Activated T-cell treated with anti-CD3 and anti-CD28 coated beads, Interleukin-2, amount 50 U/mL, for 4 hours (primary cell): Measurements from ENCODE around the gene PCDHGA1. TPM values are rescaled to one million over a fixed set of nuclear protein-coding genes. Genes with fewer than 3 reads are reported as not detected.
"Not testable (repeated sequence)": the region's sequence is repeated elsewhere in the genome, so short reads cannot be mapped to it uniquely, and the experiment has no call there.

ENCODE experiments used
- ATAC-seq, 2 donors: fragments of 200-7000 bp; cut with Tn5 transposase; one replicate each; pipeline ENCODE4 v1.10.0; 2021
- DNase-seq: peaks from one replicate; pipeline ENCODE4 v3.0.0-alpha.2; 2020
- H3K27me3 Mint-ChIP-seq: one replicate; pipeline ENCODE4 v1.8.0; 2021; ENCODE audit warnings: low read depth, mixed read lengths
- H3K36me3 Mint-ChIP-seq: one replicate; pipeline ENCODE4 v1.8.0; 2022; ENCODE audit warnings: mixed read lengths; ENCODE audit not compliant: insufficient read depth
- H3K4me1 Mint-ChIP-seq: one replicate; pipeline ENCODE4 v1.8.0; 2021; ENCODE audit warnings: low read depth, mixed read lengths
- H3K4me3 Mint-ChIP-seq: one replicate; pipeline ENCODE4 v1.8.0; 2021; ENCODE audit warnings: mild to moderate bottlenecking, moderate library complexity, mixed read lengths
- H3K9me3 Mint-ChIP-seq: one replicate; pipeline ENCODE4 v1.8.0; 2021; ENCODE audit warnings: mixed read lengths
- total RNA-seq, 3 donors: library from RNA; stranded (reverse); gene quantifications; one replicate each; pipeline ENCODE4 v1.2.1, GENCODE V29; 2021

Gene PCDHGA1
- total RNA-seq, 3 donors from 2014 or later, result 0.05 to 0.11 (median 0.11) TPM

DNA sequence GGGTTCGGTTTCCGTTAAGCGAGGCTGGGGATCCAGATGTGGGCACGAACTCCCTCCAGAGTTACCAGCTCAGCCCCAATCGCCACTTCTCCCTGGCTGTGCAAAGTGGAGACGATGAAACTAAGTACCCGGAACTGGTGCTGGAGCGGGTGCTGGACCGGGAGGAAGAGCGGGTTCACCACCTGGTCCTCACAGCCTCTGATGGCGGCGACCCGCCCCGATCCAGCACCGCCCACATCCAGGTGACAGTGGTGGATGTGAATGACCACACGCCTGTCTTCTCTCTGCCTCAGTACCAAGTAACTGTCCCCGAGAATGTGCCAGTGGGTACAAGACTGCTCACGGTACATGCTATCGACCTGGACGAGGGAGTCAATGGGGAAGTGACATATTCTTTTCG is 53.0 kb downstream of the PCDHGA1 start:
- no peak for DNase-seq
- no peak for ATAC-seq
- Mint-ChIP-seq H3K36me3 (peaks cover 3% of the 10 kb centered on the region), H3K4me1 (peaks cover 2% of the 10 kb centered on the region), H3K9me3 (peaks cover 30% of the 10 kb centered on the region), H3K27me3 (peaks cover 76% of the 10 kb centered on the region), H3K4me3 (no peak overlapping the region)

DNA sequence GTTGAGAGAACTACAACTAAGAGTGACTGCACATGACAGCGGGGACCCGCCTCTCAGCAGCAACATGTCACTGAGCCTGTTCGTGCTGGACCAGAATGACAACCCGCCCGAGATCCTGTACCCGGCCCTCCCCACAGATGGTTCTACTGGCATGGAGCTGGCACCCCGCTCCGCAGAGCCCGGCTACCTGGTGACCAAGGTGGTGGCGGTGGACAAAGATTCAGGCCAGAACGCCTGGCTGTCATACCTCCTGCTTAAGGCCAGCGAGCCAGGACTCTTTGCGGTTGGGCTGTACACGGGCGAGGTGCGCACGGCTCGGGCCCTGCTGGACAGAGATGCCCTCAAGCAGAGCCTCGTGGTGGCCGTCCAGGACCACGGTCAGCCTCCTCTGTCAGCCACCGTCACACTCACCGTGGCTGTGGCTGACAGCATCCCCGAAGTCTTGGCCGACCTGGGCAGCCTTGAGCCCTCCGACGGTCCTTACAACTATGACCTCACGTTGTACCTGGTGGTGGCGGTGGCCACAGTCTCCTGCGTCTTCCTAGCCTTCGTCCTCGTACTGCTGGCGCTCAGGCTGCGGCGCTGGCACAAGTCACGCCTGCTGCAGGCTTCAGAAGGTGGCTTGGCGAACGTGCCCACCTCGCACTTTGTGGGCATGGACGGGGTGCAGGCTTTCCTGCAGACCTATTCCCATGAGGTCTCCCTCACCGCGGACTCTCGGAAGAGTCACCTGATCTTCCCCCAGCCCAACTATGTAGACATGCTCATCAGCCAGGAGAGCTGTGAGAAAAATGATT is 54.4 kb downstream of the PCDHGA1 start:
- H3K4me3 Mint-ChIP-seq, result no peak overlapping the region
- ATAC-seq, result no peak
- peaks cover 2% of the 10 kb centered on the region for H3K4me1 Mint-ChIP-seq
- peaks cover 34% of the 10 kb centered on the region for H3K9me3 Mint-ChIP-seq
- no peak for DNase-seq
- peaks cover 5% of the 10 kb centered on the region for H3K36me3 Mint-ChIP-seq
- peaks cover 77% of the 10 kb centered on the region for H3K27me3 Mint-ChIP-seq

DNA sequence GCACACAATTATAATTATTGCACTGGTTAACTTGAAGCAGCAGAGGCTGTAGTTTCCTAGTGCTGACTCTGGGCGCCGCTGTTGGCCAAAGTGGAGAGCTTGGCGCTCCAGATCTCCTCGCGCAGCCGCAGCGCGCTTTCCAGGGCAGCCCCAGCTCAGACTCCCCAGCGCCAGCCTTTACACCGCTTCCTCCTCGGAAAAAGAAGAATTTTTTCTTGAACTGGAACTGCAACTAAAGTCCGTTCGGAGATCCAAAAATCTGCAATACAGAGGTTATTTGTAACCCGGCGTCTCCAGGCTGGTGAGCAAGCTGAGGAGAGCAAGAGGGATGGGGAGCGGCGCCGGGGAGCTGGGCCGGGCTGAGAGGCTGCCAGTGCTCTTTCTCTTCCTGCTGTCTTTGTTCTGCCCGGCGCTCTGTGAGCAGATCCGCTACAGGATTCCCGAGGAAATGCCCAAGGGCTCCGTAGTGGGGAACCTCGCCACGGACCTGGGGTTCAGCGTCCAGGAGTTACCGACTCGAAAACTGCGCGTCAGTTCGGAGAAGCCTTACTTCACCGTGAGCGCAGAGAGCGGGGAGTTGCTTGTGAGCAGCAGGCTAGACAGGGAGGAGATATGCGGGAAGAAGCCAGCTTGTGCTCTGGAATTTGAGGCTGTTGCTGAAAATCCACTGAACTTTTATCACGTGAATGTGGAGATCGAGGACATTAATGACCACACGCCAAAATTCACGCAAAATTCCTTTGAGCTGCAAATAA is 57.4 kb downstream of the PCDHGA1 start, which contains the start of gene PCDHGB4:
PCDHGB4 (plus strand) TSS at position 142 of the 755 bp plus-strand sequence; CDS start at position 329, 187 bp downstream.
- H3K36me3 Mint-ChIP-seq, DNase-seq, H3K4me3 Mint-ChIP-seq, H3K4me1 Mint-ChIP-seq: not testable (repeated sequence)
- H3K27me3 Mint-ChIP-seq, result peaks cover 76% of the 10 kb centered on the region
- H3K9me3 Mint-ChIP-seq, result peaks cover 34% of the 10 kb centered on the region
- ATAC-seq, result peak; percentile 41 to 51

DNA sequence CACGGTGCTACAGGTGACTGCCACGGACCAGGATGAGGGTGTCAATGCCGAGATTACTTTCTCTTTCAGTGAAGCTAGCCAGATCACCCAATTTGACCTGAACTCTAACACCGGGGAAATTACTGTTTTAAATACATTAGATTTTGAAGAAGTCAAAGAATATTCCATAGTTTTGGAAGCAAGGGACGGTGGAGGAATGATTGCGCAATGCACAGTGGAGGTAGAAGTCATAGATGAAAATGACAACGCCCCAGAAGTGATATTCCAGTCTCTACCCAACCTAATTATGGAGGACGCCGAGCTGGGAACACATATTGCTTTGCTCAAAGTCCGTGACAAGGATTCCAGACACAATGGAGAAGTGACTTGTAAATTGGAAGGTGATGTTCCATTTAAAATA is 58.3 kb downstream of the PCDHGA1 start:
- H3K27me3 Mint-ChIP-seq, result peaks cover 75% of the 10 kb centered on the region
- no peaks in the 10 kb centered on the region for H3K4me1 Mint-ChIP-seq
- H3K9me3 Mint-ChIP-seq, result peaks cover 36% of the 10 kb centered on the region
- no peak overlapping the region for H3K4me3 Mint-ChIP-seq
- ATAC-seq, result no peak
- no peak for DNase-seq
- peaks cover 5% of the 10 kb centered on the region for H3K36me3 Mint-ChIP-seq

DNA sequence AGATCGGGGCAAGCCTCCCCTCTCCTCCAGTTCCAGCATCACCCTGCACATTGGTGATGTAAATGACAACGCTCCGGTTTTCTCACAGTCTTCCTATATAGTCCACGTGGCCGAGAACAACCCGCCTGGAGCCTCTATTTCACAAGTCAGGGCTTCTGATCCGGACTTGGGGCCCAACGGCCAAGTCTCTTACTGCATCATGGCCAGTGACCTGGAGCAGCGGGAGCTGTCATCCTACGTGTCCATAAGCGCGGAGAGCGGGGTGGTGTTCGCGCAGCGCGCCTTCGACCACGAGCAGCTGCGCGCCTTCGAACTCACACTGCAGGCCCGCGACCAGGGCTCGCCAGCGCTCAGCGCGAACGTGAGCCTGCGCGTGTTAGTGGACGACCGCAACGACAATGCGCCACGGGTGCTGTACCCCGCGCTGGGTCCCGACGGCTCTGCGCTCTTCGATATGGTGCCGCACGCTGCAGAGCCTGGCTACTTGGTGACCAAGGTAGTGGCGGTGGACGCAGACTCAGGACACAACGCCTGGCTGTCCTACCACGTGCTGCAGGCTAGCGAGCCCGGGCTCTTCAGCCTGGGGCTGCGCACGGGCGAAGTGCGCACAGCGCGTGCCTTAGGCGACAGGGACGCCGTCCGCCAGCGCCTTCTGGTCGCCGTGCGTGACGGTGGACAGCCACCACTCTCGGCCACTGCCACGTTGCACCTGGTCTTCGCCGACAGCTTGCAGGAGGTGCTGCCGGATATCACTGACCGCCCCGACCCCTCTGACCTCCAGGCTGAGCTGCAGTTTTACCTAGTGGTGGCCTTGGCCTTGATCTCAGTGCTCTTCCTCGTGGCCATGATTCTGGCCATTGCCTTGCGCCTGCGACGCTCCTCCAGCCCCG is 59.1 kb downstream of the PCDHGA1 start:
- H3K9me3 Mint-ChIP-seq, result peaks cover 43% of the 10 kb centered on the region
- DNase-seq (no peak), ATAC-seq (no peak)
- H3K27me3 Mint-ChIP-seq, result peaks cover 75% of the 10 kb centered on the region
- H3K4me1 Mint-ChIP-seq, result no peaks in the 10 kb centered on the region
- no peak overlapping the region for H3K4me3 Mint-ChIP-seq
- peaks cover 5% of the 10 kb centered on the region for H3K36me3 Mint-ChIP-seq

DNA sequence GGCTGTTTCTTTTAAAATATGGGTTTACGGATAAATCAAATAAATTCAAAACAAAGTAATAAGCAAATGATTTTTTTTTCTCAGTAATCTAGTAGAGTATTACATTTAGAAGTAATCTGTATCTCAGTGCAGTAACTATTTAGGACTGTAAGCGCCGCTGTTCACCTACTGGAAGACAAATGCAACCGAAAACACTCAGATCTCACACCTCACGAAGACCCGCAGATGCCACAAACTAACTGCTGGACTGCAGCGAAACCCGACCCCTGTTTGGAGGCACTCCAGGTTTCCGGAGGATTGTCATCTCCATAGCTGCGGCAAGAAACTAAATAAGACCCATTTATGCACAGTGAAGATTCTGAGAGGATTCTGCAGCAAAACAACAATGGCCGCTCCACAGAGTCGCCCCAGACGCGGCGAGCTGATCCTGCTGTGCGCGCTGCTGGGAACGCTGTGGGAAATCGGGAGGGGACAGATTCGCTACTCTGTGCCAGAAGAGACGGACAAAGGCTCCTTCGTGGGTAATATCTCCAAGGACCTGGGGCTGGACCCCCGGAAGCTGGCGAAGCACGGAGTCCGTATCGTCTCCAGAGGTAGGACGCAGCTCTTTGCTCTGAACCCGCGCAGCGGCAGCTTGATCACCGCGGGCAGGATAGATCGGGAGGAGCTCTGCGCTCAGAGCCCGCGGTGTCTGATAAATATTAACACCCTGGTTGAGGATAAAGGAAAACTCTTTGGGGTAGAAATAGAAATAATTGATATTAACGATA is 62.3 kb downstream of the PCDHGA1 start, which contains the start of gene PCDHGA8:
PCDHGA8 (plus strand) TSS at position 205 of the 770 bp plus-strand sequence; CDS start at position 386, 181 bp downstream.
- no peak within 1 kb of the TSS for H3K4me3 Mint-ChIP-seq
- ATAC-seq, result no peak
- H3K4me1 Mint-ChIP-seq, result no peaks in the 10 kb centered on the region
- no peak for DNase-seq
- H3K27me3 Mint-ChIP-seq, result peaks cover 69% of the 10 kb centered on the region
- H3K36me3 Mint-ChIP-seq, result peaks cover 3% of the 10 kb centered on the region
- H3K9me3 Mint-ChIP-seq, result peaks cover 33% of the 10 kb centered on the region

DNA sequence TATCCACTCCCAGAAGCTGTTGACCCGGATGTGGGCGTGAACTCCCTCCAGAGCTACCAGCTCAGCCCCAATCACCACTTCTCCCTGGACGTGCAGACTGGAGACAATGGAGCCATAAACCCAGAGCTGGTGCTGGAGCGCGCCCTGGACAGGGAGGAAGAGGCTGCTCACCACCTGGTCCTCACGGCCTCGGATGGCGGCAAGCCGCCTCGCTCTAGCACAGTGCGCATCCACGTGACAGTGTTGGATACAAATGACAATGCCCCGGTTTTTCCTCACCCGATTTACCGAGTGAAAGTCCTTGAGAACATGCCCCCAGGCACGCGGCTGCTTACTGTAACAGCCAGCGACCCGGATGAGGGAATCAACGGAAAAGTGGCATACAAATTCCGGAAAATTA is 63.0 kb downstream of the PCDHGA1 start:
- ATAC-seq, result no peak
- H3K4me1 Mint-ChIP-seq, result no peaks in the 10 kb centered on the region
- no peak overlapping the region for H3K4me3 Mint-ChIP-seq
- peaks cover 33% of the 10 kb centered on the region for H3K9me3 Mint-ChIP-seq
- H3K27me3 Mint-ChIP-seq, result peaks cover 66% of the 10 kb centered on the region
- no peak for DNase-seq
- H3K36me3 Mint-ChIP-seq, result peaks cover 3% of the 10 kb centered on the region

DNA sequence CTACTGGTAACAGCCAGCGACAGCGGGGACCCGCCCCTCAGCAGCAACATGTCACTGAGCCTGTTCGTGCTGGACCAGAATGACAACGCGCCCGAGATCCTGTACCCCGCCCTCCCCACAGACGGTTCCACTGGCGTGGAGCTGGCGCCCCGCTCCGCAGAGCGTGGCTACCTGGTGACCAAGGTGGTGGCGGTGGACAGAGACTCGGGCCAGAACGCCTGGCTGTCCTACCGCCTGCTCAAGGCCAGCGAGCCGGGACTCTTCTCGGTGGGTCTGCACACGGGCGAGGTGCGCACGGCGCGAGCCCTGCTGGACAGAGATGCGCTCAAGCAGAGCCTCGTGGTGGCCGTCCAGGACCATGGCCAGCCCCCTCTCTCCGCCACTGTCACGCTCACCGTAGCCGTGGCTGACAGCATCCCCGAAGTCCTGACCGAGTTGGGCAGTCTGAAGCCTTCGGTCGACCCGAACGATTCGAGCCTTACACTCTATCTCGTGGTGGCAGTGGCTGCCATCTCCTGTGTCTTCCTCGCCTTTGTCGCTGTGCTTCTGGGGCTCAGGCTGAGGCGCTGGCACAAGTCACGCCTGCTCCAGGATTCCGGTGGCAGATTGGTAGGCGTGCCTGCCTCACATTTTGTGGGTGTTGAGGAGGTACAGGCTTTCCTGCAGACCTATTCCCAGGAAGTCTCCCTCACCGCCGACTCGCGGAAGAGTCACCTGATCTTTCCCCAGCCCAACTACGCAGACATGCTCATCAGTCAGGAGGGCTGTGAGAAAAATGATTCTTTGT is 64.3 kb downstream of the PCDHGA1 start:
- not testable (repeated sequence) for ATAC-seq, H3K36me3 Mint-ChIP-seq, H3K4me3 Mint-ChIP-seq, DNase-seq, H3K4me1 Mint-ChIP-seq
- peaks cover 65% of the 10 kb centered on the region for H3K27me3 Mint-ChIP-seq
- H3K9me3 Mint-ChIP-seq, result peaks cover 33% of the 10 kb centered on the region

DNA sequence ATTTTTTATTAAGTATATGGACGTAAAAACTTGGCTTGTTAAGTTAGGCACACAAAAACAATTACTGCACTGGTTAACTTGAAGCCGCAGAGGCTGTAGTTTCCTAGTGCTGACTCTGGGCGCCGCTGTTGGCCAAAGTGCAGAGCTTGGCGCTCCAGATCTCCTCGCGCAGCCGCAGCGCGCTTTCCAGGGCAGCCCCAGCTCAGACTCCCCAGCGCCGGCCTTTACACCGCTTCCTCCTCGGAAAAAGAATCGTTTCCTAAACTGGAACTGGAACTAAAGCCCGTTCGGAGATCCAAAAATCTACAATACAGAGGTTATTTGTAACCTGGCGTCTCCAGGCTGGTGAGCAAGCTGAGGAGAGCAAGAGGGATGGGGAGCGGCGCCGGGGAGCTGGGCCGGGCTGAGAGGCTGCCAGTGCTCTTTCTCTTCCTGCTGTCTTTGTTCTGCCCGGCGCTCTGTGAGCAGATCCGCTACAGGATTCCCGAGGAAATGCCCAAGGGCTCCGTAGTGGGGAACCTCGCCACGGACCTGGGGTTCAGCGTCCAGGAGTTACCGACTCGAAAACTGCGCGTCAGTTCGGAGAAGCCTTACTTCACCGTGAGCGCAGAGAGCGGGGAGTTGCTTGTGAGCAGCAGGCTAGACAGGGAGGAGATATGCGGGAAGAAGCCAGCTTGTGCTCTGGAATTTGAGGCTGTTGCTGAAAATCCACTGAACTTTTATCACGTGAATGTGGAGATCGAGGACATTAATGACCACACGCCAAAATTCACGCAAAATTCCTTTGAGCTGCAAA is 67.6 kb downstream of the PCDHGA1 start, which contains the start of gene PCDHGB5:
PCDHGB5 (plus strand) TSS at position 192 of the 796 bp plus-strand sequence; CDS start at position 373, 181 bp downstream.
- not testable (repeated sequence) for DNase-seq, H3K4me1 Mint-ChIP-seq, H3K36me3 Mint-ChIP-seq
- Mint-ChIP-seq H3K27me3 (peaks cover 66% of the 10 kb centered on the region), H3K4me3 (peak within 1 kb of the TSS; percentile 45), H3K9me3 (peaks cover 29% of the 10 kb centered on the region)
- ATAC-seq, result peak; percentile 69 to 90

DNA sequence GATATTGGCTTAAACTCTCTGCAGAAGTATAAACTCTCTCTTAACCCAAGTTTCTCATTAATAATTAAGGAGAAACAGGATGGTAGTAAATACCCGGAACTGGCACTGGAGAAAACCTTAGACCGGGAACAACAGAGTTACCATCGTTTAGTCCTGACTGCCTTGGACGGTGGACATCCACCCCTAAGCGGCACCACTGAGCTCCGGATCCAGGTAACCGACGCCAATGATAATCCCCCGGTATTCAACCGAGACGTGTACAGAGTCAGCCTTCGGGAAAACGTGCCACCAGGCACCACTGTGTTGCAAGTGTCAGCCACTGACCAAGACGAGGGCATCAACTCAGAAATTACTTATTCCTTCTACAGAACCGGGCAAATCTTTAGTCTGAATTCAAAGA is 68.3 kb downstream of the PCDHGA1 start:
- Mint-ChIP-seq H3K4me3 (peak overlapping the region; percentile 16), H3K4me1 (no peaks in the 10 kb centered on the region), H3K36me3 (no peaks in the 10 kb centered on the region), H3K27me3 (peaks cover 67% of the 10 kb centered on the region), H3K9me3 (peaks cover 26% of the 10 kb centered on the region)
- DNase-seq (no peak), ATAC-seq (no peak)

DNA sequence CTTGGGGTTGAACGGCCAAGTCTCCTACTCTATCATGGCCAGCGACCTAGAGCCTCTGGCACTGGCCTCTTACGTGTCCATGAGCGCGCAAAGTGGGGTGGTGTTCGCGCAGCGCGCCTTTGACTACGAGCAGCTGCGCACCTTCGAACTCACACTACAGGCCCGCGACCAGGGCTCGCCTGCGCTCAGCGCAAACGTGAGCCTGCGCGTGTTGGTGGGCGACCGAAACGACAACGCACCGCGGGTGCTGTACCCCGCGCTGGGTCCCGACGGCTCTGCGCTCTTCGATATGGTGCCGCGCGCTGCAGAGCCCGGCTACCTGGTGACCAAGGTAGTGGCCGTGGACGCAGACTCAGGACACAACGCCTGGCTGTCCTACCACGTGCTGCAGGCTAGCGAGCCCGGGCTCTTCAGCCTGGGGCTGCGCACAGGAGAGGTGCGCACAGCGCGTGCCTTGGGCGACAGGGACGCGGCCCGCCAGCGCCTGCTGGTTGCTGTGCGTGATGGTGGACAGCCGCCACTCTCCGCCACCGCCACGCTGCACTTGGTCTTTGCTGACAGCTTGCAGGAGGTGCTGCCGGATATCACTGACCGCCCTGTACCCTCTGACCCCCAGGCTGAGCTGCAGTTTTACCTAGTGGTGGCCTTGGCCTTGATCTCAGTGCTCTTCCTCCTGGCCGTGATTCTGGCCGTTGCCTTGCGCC is 69.4 kb downstream of the PCDHGA1 start:
- Mint-ChIP-seq H3K27me3 (peaks cover 69% of the 10 kb centered on the region), H3K4me3 (no peak overlapping the region), H3K4me1 (no peaks in the 10 kb centered on the region), H3K9me3 (peaks cover 18% of the 10 kb centered on the region), H3K36me3 (no peaks in the 10 kb centered on the region)
- no peak for DNase-seq
- ATAC-seq, result no peak
